ENCODE measurements around the gene WDCP. TPM values are rescaled to one million over a fixed set of nuclear protein-coding genes. Genes with fewer than 3 reads are reported as not detected.

WDCP gene
- total and polyA plus RNA-seq, 2 donors from 2014 or later: 2.9 to 11.7 TPM

GRCh38 chr2:24021122-24021998 lies 25.8 kb downstream of the WDCP start:
- intact Hi-C loops (cut with DNase I): no loop called here
- TF ChIP-seq, protein P1, sequence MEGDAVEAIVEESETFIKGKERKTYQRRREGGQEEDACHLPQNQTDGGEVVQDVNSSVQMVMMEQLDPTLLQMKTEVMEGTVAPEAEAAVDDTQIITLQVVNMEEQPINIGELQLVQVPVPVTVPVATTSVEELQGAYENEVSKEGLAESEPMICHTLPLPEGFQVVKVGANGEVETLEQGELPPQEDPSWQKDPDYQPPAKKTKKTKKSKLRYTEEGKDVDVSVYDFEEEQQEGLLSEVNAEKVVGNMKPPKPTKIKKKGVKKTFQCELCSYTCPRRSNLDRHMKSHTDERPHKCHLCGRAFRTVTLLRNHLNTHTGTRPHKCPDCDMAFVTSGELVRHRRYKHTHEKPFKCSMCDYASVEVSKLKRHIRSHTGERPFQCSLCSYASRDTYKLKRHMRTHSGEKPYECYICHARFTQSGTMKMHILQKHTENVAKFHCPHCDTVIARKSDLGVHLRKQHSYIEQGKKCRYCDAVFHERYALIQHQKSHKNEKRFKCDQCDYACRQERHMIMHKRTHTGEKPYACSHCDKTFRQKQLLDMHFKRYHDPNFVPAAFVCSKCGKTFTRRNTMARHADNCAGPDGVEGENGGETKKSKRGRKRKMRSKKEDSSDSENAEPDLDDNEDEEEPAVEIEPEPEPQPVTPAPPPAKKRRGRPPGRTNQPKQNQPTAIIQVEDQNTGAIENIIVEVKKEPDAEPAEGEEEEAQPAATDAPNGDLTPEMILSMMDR (IDR thresholded peaks at IDR 0.05; ENCODE audit: borderline replicate concordance, extremely low read depth, insufficient read depth): no peak
- no peaks in the 10 kb centered on the region for H3K27me3 ChIP-seq (ENCODE audit: control insufficient read depth, insufficient read depth, low read length)
- H3K4me3 ChIP-seq (ENCODE audit: low read length in 3 of 3): no peak overlapping the region
- DNase-seq (peak in 1 of 5 donors; percentile 31), FAIRE-seq (no peak)
- no peak overlapping the region for H3K27ac ChIP-seq (ENCODE audit: low read depth in 2 of 2, low read length in 2 of 2)
- peaks cover 0 to 2% (median 0%) of the 10 kb centered on the region in 3 donors for H3K36me3 ChIP-seq (ENCODE audit: control insufficient read depth in 2 of 3, insufficient read depth in 3 of 3, low read length in 3 of 3)
- no peaks in the 10 kb centered on the region for H3K4me1 ChIP-seq (ENCODE audit: control insufficient read depth in 2 of 3, insufficient read depth in 2 of 3, low read depth in 1 of 3, low read length in 3 of 3)
- no peaks in the 10 kb centered on the region for H3K9me3 ChIP-seq (ENCODE audit: control insufficient read depth in 2 of 3, insufficient read depth in 1 of 3, low read length in 3 of 3)
- no peak overlapping the region for H3K9ac ChIP-seq (ENCODE audit: low read length in 3 of 3)

GRCh38 chr2:24020244-24020643 lies 26.9 kb downstream of the WDCP start:
- Histone ChIP-seq H3K4me3 (ENCODE audit: low read length in 3 of 3) (no peak overlapping the region), H3K27ac (ENCODE audit: low read depth in 2 of 2, low read length in 2 of 2) (no peak overlapping the region), H3K9ac (ENCODE audit: low read length in 3 of 3) (no peak overlapping the region), H3K36me3 (ENCODE audit: control insufficient read depth in 2 of 3, insufficient read depth in 3 of 3, low read length in 3 of 3) (peaks cover 0 to 2% (median 0%) of the 10 kb centered on the region in 3 donors), H3K27me3 (ENCODE audit: control insufficient read depth, insufficient read depth, low read length) (no peaks in the 10 kb centered on the region), H3K4me1 (ENCODE audit: control insufficient read depth in 2 of 3, insufficient read depth in 2 of 3, low read depth in 1 of 3, low read length in 3 of 3) (no peaks in the 10 kb centered on the region), H3K9me3 (ENCODE audit: control insufficient read depth in 2 of 3, insufficient read depth in 1 of 3, low read length in 3 of 3) (no peaks in the 10 kb centered on the region)
- FAIRE-seq (no peak), DNase-seq (no peak)
- TF ChIP-seq, protein P1 (IDR thresholded peaks at IDR 0.05; ENCODE audit: borderline replicate concordance, extremely low read depth, insufficient read depth): no peak
- intact Hi-C loops (cut with DNase I): no loop called here

- intact Hi-C loops (cut with DNase I): no loop called here
- H3K9ac ChIP-seq (ENCODE audit: low read length in 3 of 3): no peak overlapping the region
- TF ChIP-seq, protein P1 (IDR thresholded peaks at IDR 0.05; ENCODE audit: borderline replicate concordance, extremely low read depth, insufficient read depth): no peak
- H3K4me1 ChIP-seq (ENCODE audit: control insufficient read depth in 2 of 3, insufficient read depth in 2 of 3, low read depth in 1 of 3, low read length in 3 of 3): no peaks in the 10 kb centered on the region
- H3K9me3 ChIP-seq (ENCODE audit: control insufficient read depth in 2 of 3, insufficient read depth in 1 of 3, low read length in 3 of 3): no peaks in the 10 kb centered on the region
- no peak overlapping the region for H3K27ac ChIP-seq (ENCODE audit: low read depth in 2 of 2, low read length in 2 of 2)
- no peak overlapping the region for H3K4me3 ChIP-seq (ENCODE audit: low read length in 3 of 3)
- FAIRE-seq (no peak), DNase-seq (no peak)
- peaks cover 0 to 2% (median 0%) of the 10 kb centered on the region in 3 donors for H3K36me3 ChIP-seq (ENCODE audit: control insufficient read depth in 2 of 3, insufficient read depth in 3 of 3, low read length in 3 of 3)
- H3K27me3 ChIP-seq (ENCODE audit: control insufficient read depth, insufficient read depth, low read length): no peaks in the 10 kb centered on the region
Observed at GRCh38 chr2:24019729-24020128, 27.5 kb downstream of the WDCP start.
